ENCODE data around the gene DNM2.

DNA sequence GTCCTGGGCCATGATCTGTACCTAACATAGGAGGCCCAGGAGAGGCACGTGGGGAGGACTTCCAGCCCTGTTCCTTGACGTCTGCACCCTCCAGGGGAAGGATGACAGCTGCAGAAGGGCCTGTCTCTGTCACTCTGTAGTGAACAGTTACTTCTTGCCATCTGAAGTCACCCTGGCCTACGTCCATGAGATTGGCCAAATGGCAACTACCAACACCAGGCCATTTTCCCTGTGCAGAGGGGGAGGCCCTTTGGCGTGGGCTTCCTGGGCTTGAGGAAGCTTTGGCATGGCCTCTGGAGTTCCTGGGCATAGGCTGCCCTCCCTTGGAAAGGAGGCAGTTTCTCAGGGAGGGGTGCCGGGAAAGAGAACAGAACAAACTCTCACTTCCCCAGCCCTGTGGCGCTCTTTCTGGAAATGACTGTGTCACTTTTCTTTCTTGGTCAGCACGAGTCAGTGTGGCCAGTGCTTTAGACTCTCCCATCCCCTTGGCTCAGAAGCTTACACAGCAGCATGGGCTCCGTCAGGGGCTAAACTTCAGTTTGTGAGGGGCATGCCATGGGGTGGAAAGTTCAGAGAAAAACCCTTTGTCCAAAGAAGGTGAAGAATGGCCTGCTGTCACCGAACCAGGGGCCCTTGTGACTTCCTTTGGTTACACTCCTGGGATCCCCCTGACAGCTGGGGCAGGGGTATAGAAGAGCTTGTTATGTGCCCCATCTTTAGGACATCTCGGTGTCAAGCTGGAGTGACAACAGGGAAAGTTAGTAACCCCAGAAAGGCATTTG lies 158.8 kb downstream of the DNM2 start:
- TF ChIP-seq EZH2phosphoT487 (IDR thresholded peaks at IDR 0.05; ENCODE audit: insufficient read depth, low read depth) (no peak), EZH2 (IDR thresholded peaks at IDR 0.05; ENCODE audit: insufficient read depth, poor library complexity, severe bottlenecking) (no peak)
